HG03196 (cell line): ENCODE measurements around the gene PTH2R.
A peak's percentile ranks its signal among the peaks of the same experiment; 100 is the strongest.
"Not testable (repeated sequence)": the region's sequence is repeated elsewhere in the genome, so short reads cannot be mapped to it uniquely, and the experiment has no call there.

Source experiments
- ATAC-seq: cut with Tn5 transposase; IDR thresholded peaks from one replicate; pipeline ENCODE4 v1.9.1; 2021; ENCODE audit not compliant: unreplicated experiment

Gene PTH2R

GRCh38 chr2:208392300-208392699 is 14.3 kb upstream of the PTH2R start:
- no peak for ATAC-seq

DNA sequence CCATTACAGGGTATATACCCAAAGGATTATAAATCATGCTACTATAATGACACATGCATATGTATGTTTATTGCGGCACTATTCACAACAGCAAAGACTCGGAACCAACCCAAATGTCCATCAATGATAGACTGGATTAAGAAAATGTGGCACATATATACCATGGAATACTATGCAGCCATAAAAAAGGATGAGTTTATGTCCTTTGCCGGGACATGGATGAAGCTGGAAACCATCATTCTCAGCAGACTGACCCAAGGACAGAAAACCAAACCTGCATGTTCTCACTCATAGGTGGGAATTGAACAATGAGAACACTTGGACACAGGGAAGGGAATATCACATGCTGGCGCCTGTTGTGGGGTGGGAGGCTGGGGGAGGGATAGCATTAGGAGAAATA is 9.8 kb upstream of the PTH2R start:
- not testable (repeated sequence) for ATAC-seq

GRCh38 chr2:208399201-208399600 is 7.4 kb upstream of the PTH2R start:
- ATAC-seq = no peak

DNA sequence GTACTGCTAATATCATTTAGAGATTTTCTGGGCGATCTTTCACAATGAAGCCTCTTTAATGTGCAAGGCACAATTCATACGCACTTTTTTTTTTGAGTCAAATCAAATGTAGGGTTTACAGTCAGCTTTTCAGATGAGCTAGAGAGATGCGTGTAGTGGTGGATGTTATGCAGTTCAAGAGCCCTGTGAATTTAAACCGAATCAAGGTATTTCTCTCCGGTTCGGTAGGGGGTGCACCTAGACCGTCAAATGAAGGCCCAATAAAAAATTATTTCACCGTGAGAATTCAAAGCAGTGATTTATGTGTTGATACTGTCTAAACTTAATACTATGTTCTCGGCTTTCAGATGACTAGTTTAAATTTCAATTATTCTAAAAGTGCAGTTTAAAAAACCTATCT is 1.1 kb downstream of the PTH2R start:
- no peak for ATAC-seq

- ATAC-seq = no peak
Observed at GRCh38 chr2:208413931-208414330, 7.3 kb downstream of the PTH2R start.

DNA sequence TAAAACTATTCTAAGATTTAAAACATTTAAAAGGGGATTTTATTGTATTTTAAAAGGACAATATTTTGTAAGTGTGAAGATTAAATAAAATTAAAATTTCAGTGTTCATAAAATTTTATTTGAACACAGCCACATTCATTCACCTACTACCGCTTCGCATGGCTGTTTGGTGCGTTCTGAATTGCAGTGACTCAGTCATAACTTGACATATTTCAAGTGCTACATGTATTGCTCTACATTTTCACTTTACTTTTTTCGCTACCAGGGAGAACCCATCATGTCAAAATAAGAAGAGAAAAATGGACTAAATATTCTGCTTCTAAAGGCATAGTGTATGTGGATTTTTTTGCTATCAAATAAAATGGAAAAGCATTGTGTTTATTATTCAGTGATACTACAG is 8.7 kb downstream of the PTH2R start:
- no peak for ATAC-seq

DNA sequence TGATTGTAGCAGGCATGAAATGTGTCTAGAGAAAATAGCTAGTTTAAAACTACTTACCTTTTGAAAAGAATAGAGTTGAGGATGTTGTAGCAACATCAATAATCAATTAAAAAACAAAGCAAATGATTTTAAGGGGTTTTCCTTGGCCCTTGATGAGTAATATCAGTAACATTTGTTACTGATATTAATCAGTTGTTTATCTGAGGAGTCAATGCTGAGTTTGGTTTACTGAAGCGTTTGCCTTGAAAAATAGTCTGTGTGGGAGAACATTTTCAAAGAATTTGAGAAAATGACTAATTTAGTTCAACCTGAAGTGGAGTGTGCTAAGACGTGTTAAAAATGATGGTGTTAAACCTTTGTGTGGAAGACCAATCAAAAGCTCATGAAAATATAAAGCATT is 9.3 kb downstream of the PTH2R start:
- peak; percentile 57 for ATAC-seq

DNA sequence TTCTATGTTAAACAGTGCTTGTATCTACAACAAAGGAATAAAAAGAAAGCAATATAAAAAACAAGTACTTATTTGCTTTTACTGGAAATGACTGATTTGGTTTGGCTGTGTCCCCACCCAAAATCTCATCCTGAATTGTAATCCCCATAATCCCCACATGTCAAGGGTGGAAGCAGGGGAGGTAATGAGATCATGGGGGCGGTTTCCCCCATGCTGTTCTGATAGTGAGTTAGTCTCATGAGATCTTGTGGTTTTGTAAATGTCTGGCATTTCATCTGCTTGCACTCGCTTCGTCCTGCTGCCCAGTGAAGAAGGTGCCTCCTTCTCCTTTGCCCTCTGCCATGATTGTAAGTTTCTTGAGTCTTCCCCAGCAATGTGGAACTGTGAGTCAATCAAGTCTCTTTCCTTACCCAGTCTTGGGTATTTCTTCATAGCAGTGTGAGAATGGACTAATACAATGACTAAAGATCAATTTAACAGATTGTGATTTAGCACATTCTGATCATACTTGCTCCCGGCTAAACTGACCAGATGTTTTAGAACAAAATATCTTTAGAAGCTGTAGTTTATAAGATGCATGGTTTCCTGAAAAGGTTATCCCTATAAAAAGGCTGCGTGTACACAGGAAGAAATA is 19.9 kb downstream of the PTH2R start:
- no peak for ATAC-seq

- no peak for ATAC-seq
Observed at GRCh38 chr2:208437755-208438154, 31.2 kb downstream of the PTH2R start.

GRCh38 chr2:208440716-208441115 is 34.1 kb downstream of the PTH2R start:
- ATAC-seq = no peak

DNA sequence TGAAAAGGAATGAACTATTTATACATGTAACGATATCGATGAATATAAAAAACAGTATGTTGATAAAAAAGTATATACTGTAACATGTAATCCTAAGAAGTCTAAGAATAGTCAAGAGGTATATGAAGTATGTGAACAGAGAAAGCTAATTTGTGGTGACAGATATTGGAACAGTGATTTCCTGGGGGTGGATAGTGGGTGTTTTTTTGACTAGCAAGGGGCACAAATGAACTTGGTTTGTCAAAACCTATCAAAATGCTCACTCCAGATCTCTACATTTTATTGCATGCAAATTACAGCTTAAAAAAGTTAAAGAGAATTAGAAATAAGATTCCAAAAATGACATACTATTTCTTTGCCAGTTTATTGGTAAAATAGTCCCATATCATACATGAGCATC is 35.4 kb downstream of the PTH2R start:
- ATAC-seq = no peak

- ATAC-seq = not testable (repeated sequence)
Observed at GRCh38 chr2:208447447-208447846, 40.9 kb downstream of the PTH2R start.

DNA sequence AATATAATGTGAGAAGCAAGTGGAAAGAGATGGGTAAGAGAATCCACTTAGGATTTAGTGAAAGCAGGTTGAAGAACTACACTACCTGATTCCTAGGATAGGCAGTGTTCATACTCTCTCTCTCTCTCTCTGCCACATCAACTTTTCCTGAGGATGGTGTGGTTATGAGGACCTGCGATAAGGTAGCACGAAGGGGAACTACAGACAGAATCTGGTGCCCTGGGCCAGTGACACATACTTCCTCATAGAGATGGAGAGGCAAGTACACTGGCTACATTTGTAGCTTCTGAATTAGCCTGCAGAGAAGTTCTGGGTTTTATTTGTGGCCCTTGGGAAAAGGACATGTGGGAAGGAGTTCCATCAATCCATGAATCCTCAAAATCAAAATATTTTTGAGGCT is 44.5 kb downstream of the PTH2R start:
- ATAC-seq = no peak

DNA sequence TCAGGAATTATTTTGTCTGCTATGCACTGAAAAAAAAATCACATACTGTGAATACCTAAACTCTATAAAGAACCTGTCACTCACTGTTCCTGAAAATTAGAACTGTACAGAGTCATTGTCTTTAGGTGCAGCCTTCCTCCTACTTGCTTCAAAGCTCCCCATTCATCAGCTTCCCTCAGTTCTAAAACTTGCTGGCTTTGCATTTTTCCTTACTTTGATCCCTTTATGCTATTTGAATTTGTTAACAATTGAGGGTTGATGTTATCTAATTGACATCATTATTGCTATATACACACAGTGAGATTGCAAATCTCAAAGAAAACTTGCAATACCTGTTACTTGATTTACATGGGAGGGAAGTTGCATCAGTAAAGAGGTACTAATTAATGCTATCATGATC is 48.3 kb downstream of the PTH2R start:
- ATAC-seq = no peak

DNA sequence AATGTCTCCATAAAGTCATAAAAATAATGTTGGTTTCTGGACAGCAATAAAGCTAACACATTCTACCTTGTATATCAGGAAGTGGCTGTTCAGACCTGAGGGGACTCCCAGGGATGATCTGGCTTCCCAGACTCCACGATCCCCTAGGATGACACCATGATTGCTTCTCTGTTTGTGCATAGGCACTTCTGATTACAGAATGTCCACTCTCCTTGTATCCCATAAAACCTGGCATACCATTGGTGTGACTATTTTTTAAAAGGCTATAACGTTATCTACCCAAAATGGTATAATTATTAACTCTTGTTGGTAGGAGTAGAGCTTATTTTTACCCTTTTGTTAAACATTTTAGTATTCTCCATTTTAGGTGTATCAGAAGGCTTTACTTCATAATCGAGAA is 57.1 kb downstream of the PTH2R start:
- no peak for ATAC-seq

DNA sequence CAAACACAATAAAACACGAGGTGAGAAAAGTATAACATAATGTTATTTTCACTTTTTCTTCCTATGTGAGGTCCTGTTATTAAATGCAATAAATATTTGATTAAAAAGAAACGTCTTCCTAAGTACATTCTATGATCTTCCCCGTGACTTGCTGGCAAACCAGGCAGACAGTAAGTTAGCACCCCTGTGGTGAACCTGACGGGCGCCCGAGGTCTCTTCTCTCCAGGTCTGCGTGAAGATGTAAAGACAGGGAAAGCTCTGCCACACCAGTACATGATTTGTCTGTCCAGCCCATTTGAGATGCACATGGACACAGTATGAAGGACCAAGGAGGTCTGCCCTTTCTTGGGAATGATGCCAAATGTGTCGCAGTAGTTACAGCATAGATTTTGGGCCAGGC is 57.6 kb downstream of the PTH2R start:
- no peak for ATAC-seq

DNA sequence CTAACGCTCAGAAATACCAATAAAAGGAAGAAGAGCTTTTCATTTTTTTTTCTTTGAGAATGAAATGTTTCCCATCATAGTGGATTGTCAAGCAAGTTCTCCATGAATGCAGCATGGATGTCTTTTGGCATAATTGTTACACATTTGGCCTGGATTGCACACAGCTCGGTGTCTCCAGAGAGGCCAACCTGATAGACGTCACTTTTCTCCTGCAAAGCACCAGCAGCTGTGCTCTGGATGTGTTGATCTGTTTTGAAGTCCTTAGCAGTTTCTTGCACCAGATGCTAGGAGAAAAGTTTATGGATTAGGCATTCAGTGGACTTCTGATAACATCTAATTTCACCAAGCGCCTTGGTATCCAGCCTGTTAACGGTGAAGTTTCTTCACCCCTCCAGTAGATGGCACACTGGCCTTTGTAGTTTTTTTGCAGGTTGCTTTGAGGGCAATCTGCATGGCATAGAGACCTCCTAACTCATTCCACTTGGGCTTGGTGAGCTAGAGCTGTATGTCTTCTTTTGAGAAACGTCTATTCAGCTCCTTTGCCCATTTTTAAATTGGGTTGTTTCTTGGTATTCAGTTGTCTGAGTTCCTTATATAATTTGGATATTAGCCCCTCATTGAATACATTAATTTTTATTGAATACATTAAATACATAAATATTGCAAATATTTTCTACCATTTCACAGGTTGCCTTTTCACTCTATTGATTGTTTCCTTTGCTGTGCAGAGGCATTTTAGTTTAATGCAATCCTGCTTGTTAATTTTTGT is 59.7 kb downstream of the PTH2R start:
- ATAC-seq = peak; percentile 59

DNA sequence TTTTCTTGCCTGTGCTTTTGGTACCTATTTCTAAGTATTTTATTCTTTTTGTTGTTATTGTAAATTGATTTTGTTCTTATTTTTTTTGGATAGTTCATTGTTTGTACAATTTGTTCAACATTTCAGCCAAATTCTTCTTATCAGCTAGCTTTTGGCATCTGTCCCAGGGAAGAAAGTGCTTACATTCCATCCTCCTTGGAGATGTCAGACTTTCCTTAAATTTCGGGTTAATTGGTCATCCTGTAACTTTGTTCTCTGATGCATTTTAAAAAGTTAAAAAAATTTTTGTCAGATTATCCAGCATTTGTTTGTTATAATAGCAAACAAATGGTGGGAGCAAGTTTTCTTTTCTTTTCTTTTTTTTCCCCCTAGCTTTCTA is 60.3 kb downstream of the PTH2R start:
- ATAC-seq = no peak

DNA sequence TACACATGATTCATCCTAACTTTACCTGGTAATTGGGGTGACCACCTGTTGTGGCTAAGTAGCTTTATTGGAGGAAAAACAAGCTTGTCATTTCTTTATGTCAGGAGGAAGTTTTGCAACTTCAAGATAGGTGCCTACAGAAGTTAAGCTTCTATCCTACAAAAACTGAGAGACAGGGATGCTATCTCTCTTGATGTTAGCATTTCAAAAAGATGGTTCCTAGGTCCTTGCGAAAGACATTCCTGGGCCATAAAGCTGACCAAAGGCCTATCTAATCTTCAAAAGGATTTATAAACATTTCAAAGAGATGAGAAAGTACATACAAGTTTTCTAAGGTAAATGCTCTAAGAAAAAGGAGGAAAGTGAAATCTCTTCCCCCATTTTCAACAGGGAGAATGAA is 61.0 kb downstream of the PTH2R start:
- no peak for ATAC-seq

DNA sequence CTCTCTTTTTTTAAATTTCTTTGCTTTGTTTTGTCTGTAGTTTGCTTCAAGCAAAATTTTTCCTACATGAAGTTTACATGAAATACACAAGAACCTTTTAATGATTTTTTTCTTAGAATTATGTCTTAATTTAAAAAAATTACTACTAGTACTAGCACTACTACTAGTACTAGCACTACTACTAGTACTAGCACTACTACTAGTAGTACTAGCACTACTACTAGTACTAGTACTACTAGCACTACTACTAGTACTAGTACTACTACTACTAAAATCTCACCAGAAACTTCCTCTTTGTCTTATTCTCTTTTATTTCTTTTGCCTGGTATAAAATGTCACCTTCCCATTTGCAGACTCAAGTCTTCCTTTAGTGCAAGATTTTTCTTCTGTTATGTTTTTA is 71.1 kb downstream of the PTH2R start:
- no peak for ATAC-seq

DNA sequence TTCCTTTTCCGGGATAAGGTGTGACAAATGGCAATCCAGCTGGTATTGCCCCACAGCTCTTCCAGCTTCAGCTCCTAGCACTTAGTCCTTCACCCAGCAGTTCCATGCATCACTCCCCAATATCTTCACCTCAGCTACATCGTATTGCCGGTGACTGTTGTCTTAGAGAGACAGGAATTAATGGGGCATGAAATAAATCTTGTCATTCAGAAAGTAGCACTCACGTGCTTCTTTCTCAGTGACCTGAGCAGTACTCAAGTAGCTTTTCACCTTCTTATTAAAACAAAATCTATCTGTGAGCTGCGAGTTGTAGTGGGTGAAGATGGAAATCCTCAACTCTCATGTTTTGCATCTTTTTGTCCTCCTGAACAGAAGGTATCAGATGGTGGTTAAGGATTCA is 72.8 kb downstream of the PTH2R start:
- no peak for ATAC-seq

- ATAC-seq = not testable (repeated sequence)
Observed at GRCh38 chr2:208481945-208482344, 75.4 kb downstream of the PTH2R start.
